Neuronal stem cell (in vitro differentiated cells): ENCODE data around the gene MEOX2.
A peak's percentile ranks its signal among the peaks of the same experiment; 100 is the strongest.

Source experiments
- DNase-seq: peaks from one replicate; pipeline ENCODE4 v3.0.0-alpha.2; 2013; ENCODE audit warnings: low spot score
- H2AFZ ChIP-seq: one replicate; pipeline ENCODE4 v1.6.1; 2013; ENCODE audit warnings: mild to moderate bottlenecking, low read length, inconsistent platforms
- H2AK5ac ChIP-seq: 2 replicates; pipeline ENCODE4 v1.6.1; 2013; ENCODE audit warnings: low read depth, mild to moderate bottlenecking, inconsistent platforms, low read length, moderate library complexity, mixed read lengths
- H2BK120ac ChIP-seq: 2 replicates; pipeline ENCODE4 v1.6.1; 2013; ENCODE audit warnings: low read depth, mild to moderate bottlenecking, inconsistent platforms, low read length, moderate library complexity, mixed read lengths
- H2BK12ac ChIP-seq: one replicate; pipeline ENCODE4 v1.6.1; 2013; ENCODE audit warnings: low read length, inconsistent platforms
- H2BK15ac ChIP-seq: 2 replicates; pipeline ENCODE4 v1.6.1; 2013; ENCODE audit warnings: mild to moderate bottlenecking, low read length, inconsistent platforms, mixed read lengths
- H2BK5ac ChIP-seq: one replicate; pipeline ENCODE4 v1.6.1; 2013; ENCODE audit warnings: inconsistent platforms, mild to moderate bottlenecking, low read length, moderate library complexity
- H3K14ac ChIP-seq: one replicate; pipeline ENCODE4 v1.6.1; 2013; ENCODE audit warnings: low read length, inconsistent platforms
- H3K18ac ChIP-seq: 2 replicates; pipeline ENCODE4 v1.6.1; 2013; ENCODE audit warnings: low read length, inconsistent platforms
- H3K23ac ChIP-seq: 2 replicates; pipeline ENCODE4 v1.6.1; 2013; ENCODE audit warnings: low read depth, mild to moderate bottlenecking, mixed read lengths, low read length, inconsistent platforms; ENCODE audit not compliant: poor library complexity
- H3K27ac ChIP-seq: replicated peaks from 3 replicates; pipeline ENCODE4 v1.5.1; 2013; ENCODE audit warnings: low read length, inconsistent platforms
- H3K27me3 ChIP-seq, 3 experiments: 2 replicates each; pipeline ENCODE4 v1.6.1; 2013; ENCODE audit warnings: low read length in 3 of 3, mild to moderate bottlenecking in 2 of 3, inconsistent platforms in 1 of 3, low read depth in 1 of 3, mixed read lengths in 1 of 3, moderate library complexity in 1 of 3; ENCODE audit not compliant: control insufficient read depth in 3 of 3, insufficient read depth in 3 of 3
- H3K36me3 ChIP-seq, 2 donors: replicated peaks in 1 of 2; 2 replicates each; pipeline ENCODE4 v1.6.1; 2013; ENCODE audit warnings: low read length in 2 of 2; ENCODE audit not compliant: control insufficient read depth in 2 of 2, insufficient read depth in 2 of 2
- H3K4ac ChIP-seq: 2 replicates; pipeline ENCODE4 v1.6.1; 2013; ENCODE audit warnings: inconsistent platforms, mild to moderate bottlenecking, low read length, moderate library complexity
- H3K4me1 ChIP-seq, 2 donors: 1 replicate in 1 of 2; 2 replicates in 1 of 2; pipeline ENCODE4 v1.6.1; 2013; ENCODE audit warnings: low read length in 2 of 2, low read depth in 1 of 2; ENCODE audit not compliant: control insufficient read depth in 2 of 2, insufficient read depth in 1 of 2
- H3K4me2 ChIP-seq: one replicate; pipeline ENCODE4 v1.6.1; 2013; ENCODE audit warnings: mild to moderate bottlenecking, low read length, inconsistent platforms; ENCODE audit not compliant: insufficient read depth, poor library complexity, severe bottlenecking
- H3K4me3 ChIP-seq, 2 donors: 2 replicates each; pipeline ENCODE4 v1.5.1; 2013; ENCODE audit warnings: low read length in 2 of 2, mild to moderate bottlenecking in 2 of 2, inconsistent platforms in 1 of 2, moderate library complexity in 1 of 2
- H3K79me1 ChIP-seq: one replicate; pipeline ENCODE4 v1.6.1; 2013; ENCODE audit warnings: low read depth, mild to moderate bottlenecking, inconsistent platforms, low read length, moderate library complexity
- H3K9ac ChIP-seq: one replicate; pipeline ENCODE4 v1.6.1; 2013; ENCODE audit warnings: mild to moderate bottlenecking, low read depth, low read length, inconsistent platforms; ENCODE audit not compliant: poor library complexity
- H3K9me3 ChIP-seq, 2 donors: replicated peaks in 1 of 2; 2 replicates each; pipeline versions ENCODE3 to v1.6.1; 2013; ENCODE audit warnings: low read length in 2 of 2, mild to moderate bottlenecking in 2 of 2, inconsistent platforms in 1 of 2, low read depth in 1 of 2, mixed read lengths in 1 of 2, moderate library complexity in 1 of 2; ENCODE audit not compliant: control insufficient read depth in 2 of 2, insufficient read depth in 1 of 2
- H4K8ac ChIP-seq: one replicate; pipeline ENCODE4 v1.6.1; 2013; ENCODE audit warnings: low read depth, mild to moderate bottlenecking, inconsistent platforms, low read length, moderate library complexity
- H4K91ac ChIP-seq: one replicate; pipeline ENCODE4 v1.6.1; 2013; ENCODE audit warnings: low read length, low read depth, mild to moderate bottlenecking, inconsistent platforms; ENCODE audit not compliant: poor library complexity
- WGBS, 2 donors: extraction: QIAGEN DNeasy Blood & Tissue Kit; methylation state at CpG; one replicate each; pipeline ENCODE4 v1.1.7; 2013; ENCODE audit warnings: missing lambda C conversion rate in 2 of 2, mixed read lengths in 1 of 2; ENCODE audit not compliant: insufficient read length in 2 of 2, insufficient replicate concordance in 1 of 2; ENCODE audit errors: extremely low coverage in 2 of 2; 5-methylcytosine and 5-hydroxymethylcytosine counted together

MEOX2 gene

GRCh38 chr7:15601175-15601574, 85.3 kb downstream of the MEOX2 start:
- Histone ChIP-seq H2BK5ac (no peak overlapping the region), H3K4me1 (no peaks in the 10 kb centered on the region), H3K9ac (no peak overlapping the region), H3K79me1 (no peaks in the 10 kb centered on the region), H2BK15ac (no peak overlapping the region), H2BK120ac (no peak overlapping the region), H3K14ac (no peak overlapping the region), H3K18ac (no peak overlapping the region), H3K27ac (no peak overlapping the region), H3K4me2 (no peak overlapping the region), H3K36me3 (no peaks in the 10 kb centered on the region), H2AK5ac (no peak overlapping the region), H3K4me3 (no peak overlapping the region), H4K8ac (no peak overlapping the region), H3K23ac (no peak overlapping the region), H3K9me3 (no peaks in the 10 kb centered on the region), H3K4ac (no peak overlapping the region), H2AFZ (no peak overlapping the region), H2BK12ac (no peak overlapping the region), H4K91ac (no peak overlapping the region), H3K27me3 (no peaks in the 10 kb centered on the region)
- DNase-seq = no peak
- no CpG with 5 or more reads among the region's 1 CpG for WGBS, 2 donors

- DNase-seq = no peak
- no peaks in the 10 kb centered on the region for H3K79me1 ChIP-seq
- no peak overlapping the region for H3K23ac ChIP-seq
- H2AFZ ChIP-seq = no peak overlapping the region
- WGBS, 2 donors = no CpG with 5 or more reads among the region's 4 CpGs
- H3K9ac ChIP-seq = no peak overlapping the region
- no peak overlapping the region for H4K91ac ChIP-seq
- H3K4me1 ChIP-seq = no peaks in the 10 kb centered on the region
- H3K27ac ChIP-seq = no peak overlapping the region
- H2BK5ac ChIP-seq = peak overlapping the region; percentile 33
- H2AK5ac ChIP-seq = no peak overlapping the region
- H3K9me3 ChIP-seq = no peaks in the 10 kb centered on the region
- no peak overlapping the region for H3K4me3 ChIP-seq
- H3K27me3 ChIP-seq = no peaks in the 10 kb centered on the region
- H3K18ac ChIP-seq = peak overlapping the region; percentile 65
- H2BK12ac ChIP-seq = no peak overlapping the region
- no peak overlapping the region for H2BK15ac ChIP-seq
- no peaks in the 10 kb centered on the region for H3K36me3 ChIP-seq
- no peak overlapping the region for H3K4me2 ChIP-seq
- no peak overlapping the region for H3K14ac ChIP-seq
- H3K4ac ChIP-seq = no peak overlapping the region
- H4K8ac ChIP-seq = no peak overlapping the region
- no peak overlapping the region for H2BK120ac ChIP-seq
Measured at GRCh38 chr7:15600298-15600697, 86.2 kb downstream of the MEOX2 start.

DNA sequence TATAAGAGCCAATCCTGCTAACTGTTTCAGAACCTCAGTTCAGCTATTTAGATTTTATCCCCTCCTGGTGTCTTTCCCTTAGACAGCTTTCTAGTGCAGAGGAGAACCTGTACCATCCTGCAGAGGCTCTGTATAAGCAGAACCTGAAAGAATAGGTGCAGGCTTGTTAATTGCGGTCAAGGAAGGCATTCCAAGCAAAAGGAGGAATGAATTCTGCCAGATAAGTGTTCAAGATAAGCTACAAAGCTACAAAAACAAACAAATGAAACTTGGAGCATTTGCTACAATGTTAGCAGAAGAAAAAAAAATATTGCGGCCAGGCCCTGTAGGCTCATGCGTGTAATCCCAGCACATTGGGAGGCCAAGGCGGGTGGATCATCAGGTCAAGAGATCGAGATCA, 92.0 kb downstream of the MEOX2 start:
- H3K36me3 ChIP-seq = no peaks in the 10 kb centered on the region
- H3K9ac ChIP-seq = no peak overlapping the region
- H2AFZ ChIP-seq = no peak overlapping the region
- H3K27ac ChIP-seq = no peak overlapping the region
- H2AK5ac ChIP-seq = no peak overlapping the region
- no peak overlapping the region for H2BK15ac ChIP-seq
- no peak overlapping the region for H3K4ac ChIP-seq
- no peak for DNase-seq
- no peaks in the 10 kb centered on the region for H3K79me1 ChIP-seq
- no peaks in the 10 kb centered on the region for H3K4me1 ChIP-seq
- H3K4me2 ChIP-seq = no peak overlapping the region
- H2BK12ac ChIP-seq = no peak overlapping the region
- H4K91ac ChIP-seq = no peak overlapping the region
- WGBS, 2 donors = no CpG with 5 or more reads among the region's 5 CpGs
- H2BK120ac ChIP-seq = no peak overlapping the region
- no peak overlapping the region for H4K8ac ChIP-seq
- no peak overlapping the region for H3K18ac ChIP-seq
- no peak overlapping the region for H3K4me3 ChIP-seq
- no peak overlapping the region for H3K14ac ChIP-seq
- H3K27me3 ChIP-seq = no peaks in the 10 kb centered on the region
- no peak overlapping the region for H2BK5ac ChIP-seq
- H3K23ac ChIP-seq = no peak overlapping the region
- no peaks in the 10 kb centered on the region for H3K9me3 ChIP-seq

GRCh38 chr7:15593382-15593781, 93.1 kb downstream of the MEOX2 start:
- no peak overlapping the region for H3K4me3 ChIP-seq
- H3K14ac ChIP-seq = no peak overlapping the region
- H4K8ac ChIP-seq = no peak overlapping the region
- no peak overlapping the region for H3K9ac ChIP-seq
- no peaks in the 10 kb centered on the region for H3K9me3 ChIP-seq
- no peaks in the 10 kb centered on the region for H3K4me1 ChIP-seq
- H3K4me2 ChIP-seq = no peak overlapping the region
- H2BK5ac ChIP-seq = no peak overlapping the region
- no peak overlapping the region for H2AFZ ChIP-seq
- H3K27ac ChIP-seq = no peak overlapping the region
- no peak overlapping the region for H2BK12ac ChIP-seq
- no peak overlapping the region for H2BK120ac ChIP-seq
- H4K91ac ChIP-seq = no peak overlapping the region
- no CpG with 5 or more reads among the region's 3 CpGs for WGBS, 2 donors
- H3K18ac ChIP-seq = no peak overlapping the region
- no peak overlapping the region for H3K4ac ChIP-seq
- H3K23ac ChIP-seq = no peak overlapping the region
- H2AK5ac ChIP-seq = no peak overlapping the region
- no peak for DNase-seq
- H2BK15ac ChIP-seq = no peak overlapping the region
- H3K27me3 ChIP-seq = no peaks in the 10 kb centered on the region
- no peaks in the 10 kb centered on the region for H3K36me3 ChIP-seq
- H3K79me1 ChIP-seq = no peaks in the 10 kb centered on the region
